Measurements from ENCODE around the gene PUM1.
"Not testable (repeated sequence)": the region's sequence is repeated elsewhere in the genome, so short reads cannot be mapped to it uniquely, and the experiment has no call there.

The PUM1 gene

GRCh38 chr1:30949487-30949838 is 116.1 kb downstream of the PUM1 start:
- not testable (repeated sequence) for DNase-seq (ENCODE audit: low read depth, low spot score); H3K4me3 ChIP-seq (ENCODE audit: low read length)

GRCh38 chr1:30948813-30949486 is 116.6 kb downstream of the PUM1 start:
- DNase-seq (ENCODE audit: low read depth, low spot score); H3K4me3 ChIP-seq (ENCODE audit: low read length): not testable (repeated sequence)

- H3K4me3 ChIP-seq (ENCODE audit: low read length) = no peak overlapping the region
- no peak for DNase-seq (ENCODE audit: low read depth, low spot score)
Observed at GRCh38 chr1:30948278-30948677, 117.2 kb downstream of the PUM1 start.

- no peak overlapping the region for H3K4me3 ChIP-seq (ENCODE audit: low read length)
- no peak for DNase-seq (ENCODE audit: low read depth, low spot score)
Observed at GRCh38 chr1:30947212-30947611, 118.3 kb downstream of the PUM1 start.

GRCh38 chr1:30942326-30942963 is 123.1 kb downstream of the PUM1 start:
- H3K4me3 ChIP-seq (ENCODE audit: low read length) = no peak overlapping the region
- DNase-seq (ENCODE audit: low read depth, low spot score) = no peak

- no peak overlapping the region for H3K4me3 ChIP-seq (ENCODE audit: low read length)
- no peak for DNase-seq (ENCODE audit: low read depth, low spot score)
Observed at GRCh38 chr1:30940541-30940940, 125.0 kb downstream of the PUM1 start.

- no peak overlapping the region for H3K4me3 ChIP-seq (ENCODE audit: low read length)
- no peak for DNase-seq (ENCODE audit: low read depth, low spot score)
Observed at GRCh38 chr1:30936541-30937171, 128.9 kb downstream of the PUM1 start.

- not testable (repeated sequence) for H3K4me3 ChIP-seq (ENCODE audit: low read length); DNase-seq (ENCODE audit: low read depth, low spot score)
Observed at GRCh38 chr1:30935758-30936157, 129.8 kb downstream of the PUM1 start.

- DNase-seq (ENCODE audit: low read depth, low spot score) = no peak
- H3K4me3 ChIP-seq (ENCODE audit: low read length) = no peak overlapping the region
Observed at GRCh38 chr1:30934613-30935012, 130.9 kb downstream of the PUM1 start.

GRCh38 chr1:30933874-30934252 is 131.7 kb downstream of the PUM1 start:
- no peak overlapping the region for H3K4me3 ChIP-seq (ENCODE audit: low read length)
- DNase-seq (ENCODE audit: low read depth, low spot score) = no peak

GRCh38 chr1:30930631-30931173 is 134.8 kb downstream of the PUM1 start:
- DNase-seq (ENCODE audit: low read depth, low spot score) = no peak
- H3K4me3 ChIP-seq (ENCODE audit: low read length) = no peak overlapping the region

- DNase-seq (ENCODE audit: low read depth, low spot score) = no peak
Observed at GRCh38 chr1:30929944-30930525, 135.5 kb downstream of the PUM1 start.

GRCh38 chr1:30929135-30929889 is 136.2 kb downstream of the PUM1 start:
- peak; percentile 41 for DNase-seq (ENCODE audit: low read depth, low spot score)
- no peak overlapping the region for H3K4me3 ChIP-seq (ENCODE audit: low read length)

More at GRCh38 chr1:30929944-30930525, 135.5 kb downstream of the PUM1 start:
- no peak overlapping the region for H3K4me3 ChIP-seq (ENCODE audit: low read length)

- no peak overlapping the region for H3K4me3 ChIP-seq (ENCODE audit: low read length)
- DNase-seq (ENCODE audit: low read depth, low spot score) = no peak
Observed at GRCh38 chr1:30928789-30929134, 136.8 kb downstream of the PUM1 start.

- no peak for DNase-seq (ENCODE audit: low read depth, low spot score)
- no peak overlapping the region for H3K4me3 ChIP-seq (ENCODE audit: low read length)
Observed at GRCh38 chr1:30928171-30928570, 137.3 kb downstream of the PUM1 start.

- H3K4me3 ChIP-seq (ENCODE audit: low read length) = no peak overlapping the region
- DNase-seq (ENCODE audit: low read depth, low spot score) = no peak
Observed at GRCh38 chr1:30927448-30927847, 138.1 kb downstream of the PUM1 start.

GRCh38 chr1:30923597-30923996 is 141.9 kb downstream of the PUM1 start:
- DNase-seq (ENCODE audit: low read depth, low spot score) = no peak
- no peak overlapping the region for H3K4me3 ChIP-seq (ENCODE audit: low read length)

- no peak for DNase-seq (ENCODE audit: low read depth, low spot score)
- no peak overlapping the region for H3K4me3 ChIP-seq (ENCODE audit: low read length)
Observed at GRCh38 chr1:30920827-30921226, 144.7 kb downstream of the PUM1 start.
